GM10266 (cell line): ENCODE data around the gene CSTPP1.
A peak's percentile ranks its signal among the peaks of the same experiment; 100 is the strongest.

ENCODE experiments used
- DNase-seq: peaks from one replicate; pipeline ENCODE4 v3.0.0; 2012; ENCODE audit errors: extremely low spot score
- CTCF ChIP-seq: IDR thresholded peaks from 2 replicates; pipeline ENCODE4 v1.5.1; 2012; ENCODE audit warnings: mild to moderate bottlenecking, low read depth; ENCODE audit not compliant: control insufficient read depth, insufficient read depth; ENCODE audit errors: missing control alignments

CSTPP1 gene

GRCh38 chr11:46972821-46973220, 36.3 kb downstream of the CSTPP1 start:
- TF ChIP-seq CTCF: no peak
- DNase-seq: no peak

- TF ChIP-seq CTCF: no peak
- DNase-seq: peak; percentile 28
These were observed 39.8 kb downstream of the CSTPP1 start for GRCh38 chr11:46976182-46976854.

GRCh38 chr11:46977038-46977813, 40.7 kb downstream of the CSTPP1 start:
- no peak for TF ChIP-seq CTCF
- no peak for DNase-seq

- DNase-seq: no peak
- no peak for TF ChIP-seq CTCF
These were observed 41.5 kb downstream of the CSTPP1 start for GRCh38 chr11:46978005-46978491.

- no peak for DNase-seq
- no peak for TF ChIP-seq CTCF
These were observed 42.8 kb downstream of the CSTPP1 start for GRCh38 chr11:46979358-46979757.

- no peak for DNase-seq
- TF ChIP-seq CTCF: no peak
These were observed 44.9 kb downstream of the CSTPP1 start for GRCh38 chr11:46981436-46981835.

GRCh38 chr11:46982797-46983452, 46.4 kb downstream of the CSTPP1 start:
- DNase-seq: no peak
- no peak for TF ChIP-seq CTCF
